HG03280 (cell line): ENCODE measurements around the gene BABAM2.

ENCODE experiments used
- ATAC-seq: cut with Tn5 transposase; IDR thresholded peaks from one replicate; pipeline ENCODE4 v1.9.1; 2021; ENCODE audit warnings: mild to moderate bottlenecking, moderate library complexity; ENCODE audit not compliant: unreplicated experiment

Gene BABAM2

GRCh38 chr2:28292491-28292890, 402.0 kb downstream of the BABAM2 start:
- no peak for ATAC-seq

- ATAC-seq = no peak
These were observed 402.9 kb downstream of the BABAM2 start for GRCh38 chr2:28293416-28293815.

- no peak for ATAC-seq
These were observed 403.9 kb downstream of the BABAM2 start for GRCh38 chr2:28294451-28294850.

- ATAC-seq = no peak
These were observed 405.7 kb downstream of the BABAM2 start for GRCh38 chr2:28296243-28296642.

- ATAC-seq = no peak
These were observed 406.4 kb downstream of the BABAM2 start for GRCh38 chr2:28296904-28297303.

GRCh38 chr2:28297531-28297930, 407.0 kb downstream of the BABAM2 start:
- ATAC-seq = no peak

GRCh38 chr2:28298406-28298805, 407.9 kb downstream of the BABAM2 start:
- ATAC-seq = no peak

GRCh38 chr2:28300485-28301341, 410.2 kb downstream of the BABAM2 start:
- ATAC-seq = no peak

GRCh38 chr2:28305202-28305601, 414.7 kb downstream of the BABAM2 start:
- ATAC-seq = no peak

- no peak for ATAC-seq
These were observed 419.6 kb downstream of the BABAM2 start for GRCh38 chr2:28310107-28310506.

GRCh38 chr2:28311660-28312249, 421.2 kb downstream of the BABAM2 start:
- no peak for ATAC-seq

- ATAC-seq = no peak
These were observed 422.0 kb downstream of the BABAM2 start for GRCh38 chr2:28312307-28313219.

- ATAC-seq = no peak
These were observed 422.8 kb downstream of the BABAM2 start for GRCh38 chr2:28313220-28313784.

GRCh38 chr2:28314968-28315367, 424.4 kb downstream of the BABAM2 start:
- ATAC-seq = no peak

- no peak for ATAC-seq
These were observed 426.2 kb downstream of the BABAM2 start for GRCh38 chr2:28316546-28317335.

GRCh38 chr2:28317390-28317789, 426.9 kb downstream of the BABAM2 start:
- no peak for ATAC-seq

- no peak for ATAC-seq
These were observed 427.5 kb downstream of the BABAM2 start for GRCh38 chr2:28318023-28318422.

- ATAC-seq = no peak
These were observed 428.1 kb downstream of the BABAM2 start for GRCh38 chr2:28318462-28319117.

GRCh38 chr2:28319118-28320008, 428.8 kb downstream of the BABAM2 start:
- no peak for ATAC-seq
